Hindlimb muscle (tissue), 1 donor: Measurements from ENCODE around the gene ANKRD66. TPM values are rescaled to one million over a fixed set of nuclear protein-coding genes. Genes with fewer than 3 reads are reported as not detected.
"Not testable (repeated sequence)": the region's sequence is repeated elsewhere in the genome, so short reads cannot be mapped to it uniquely, and the experiment has no call there.

ENCODE experiments used
- DNase-seq: peaks from one replicate; pipeline ENCODE4 v3.0.0-alpha.2; 2013
- polyA plus RNA-seq: library from polyadenylated mRNA; unstranded; fragments of 120-200 nt; gene quantifications from one replicate; pipeline ENCODE4 v1.2.1, GENCODE V29; 2013; ENCODE audit not compliant: insufficient read length

Gene ANKRD66
- polyA plus RNA-seq, 1 donor = 0.61 TPM

- no peak for DNase-seq
Observed at GRCh38 chr6:46755865-46756264, 9.1 kb downstream of the ANKRD66 start.

- DNase-seq = no peak
Observed at GRCh38 chr6:46756469-46757213, 9.9 kb downstream of the ANKRD66 start.

GRCh38 chr6:46757214-46757596 is 10.5 kb downstream of the ANKRD66 start:
- DNase-seq = no peak

GRCh38 chr6:46758960-46759753 is 12.4 kb downstream of the ANKRD66 start:
- no peak for DNase-seq

- no peak for DNase-seq
Observed at GRCh38 chr6:46760925-46761324, 14.2 kb downstream of the ANKRD66 start.

- no peak for DNase-seq
Observed at GRCh38 chr6:46763466-46763865, 16.7 kb downstream of the ANKRD66 start.

- not testable (repeated sequence) for DNase-seq
Observed at GRCh38 chr6:46764280-46764679, 17.5 kb downstream of the ANKRD66 start.

GRCh38 chr6:46764961-46765360 is 18.2 kb downstream of the ANKRD66 start:
- DNase-seq = no peak

GRCh38 chr6:46772016-46772415 is 25.3 kb downstream of the ANKRD66 start:
- DNase-seq = no peak

GRCh38 chr6:46772762-46773161 is 26.0 kb downstream of the ANKRD66 start:
- DNase-seq = peak; percentile 27

- DNase-seq = no peak
Observed at GRCh38 chr6:46773201-46773855, 26.6 kb downstream of the ANKRD66 start.

- DNase-seq = not testable (repeated sequence)
Observed at GRCh38 chr6:46774736-46775135, 28.0 kb downstream of the ANKRD66 start.

GRCh38 chr6:46776070-46776712 is 29.5 kb downstream of the ANKRD66 start:
- DNase-seq = no peak

- no peak for DNase-seq
Observed at GRCh38 chr6:46777476-46778346, 31.0 kb downstream of the ANKRD66 start.

- DNase-seq = peak; percentile 63
Observed at GRCh38 chr6:46781478-46782378, 35.0 kb downstream of the ANKRD66 start.

- no peak for DNase-seq
Observed at GRCh38 chr6:46784535-46784934, 37.8 kb downstream of the ANKRD66 start.

GRCh38 chr6:46787871-46788540 is 41.3 kb downstream of the ANKRD66 start:
- DNase-seq = no peak

GRCh38 chr6:46788791-46789190 is 42.1 kb downstream of the ANKRD66 start:
- no peak for DNase-seq

GRCh38 chr6:46789434-46790354 is 43.0 kb downstream of the ANKRD66 start:
- no peak for DNase-seq
